Suppressor macrophage treated with lipopolysaccharide for 4 hours (primary cell): ENCODE results near the gene GALR1.

Experiments used
- DNase-seq: peaks from one replicate; pipeline ENCODE4 v3.0.0-alpha.2; 2020

GALR1 gene

GRCh38 chr18:77323640-77324299 is 74.1 kb downstream of the GALR1 start:
- DNase-seq: no peak
